ENCODE data around the gene TBC1D22A.

DNA sequence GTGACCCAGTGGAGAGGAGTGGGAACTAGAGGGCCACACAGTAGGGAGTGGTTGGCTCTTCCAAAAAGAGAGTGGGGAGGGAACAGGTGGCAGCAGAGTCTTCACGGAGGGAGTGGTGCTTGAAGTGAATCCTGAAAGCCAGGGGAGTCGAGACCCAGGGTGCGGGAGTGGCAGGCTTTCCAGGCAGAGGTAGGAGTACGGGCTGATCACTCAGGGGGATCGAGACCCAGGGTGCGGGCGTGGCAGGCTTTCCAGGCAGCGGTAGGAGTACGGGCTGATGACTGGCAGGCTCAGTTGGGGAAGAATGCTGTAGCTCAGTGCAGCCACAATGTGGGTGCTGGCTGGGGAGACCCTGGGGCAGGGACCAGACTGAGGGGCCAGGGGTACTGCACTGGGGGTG lies 148.2 kb downstream of the TBC1D22A start:
- TF ChIP-seq, protein P1, sequence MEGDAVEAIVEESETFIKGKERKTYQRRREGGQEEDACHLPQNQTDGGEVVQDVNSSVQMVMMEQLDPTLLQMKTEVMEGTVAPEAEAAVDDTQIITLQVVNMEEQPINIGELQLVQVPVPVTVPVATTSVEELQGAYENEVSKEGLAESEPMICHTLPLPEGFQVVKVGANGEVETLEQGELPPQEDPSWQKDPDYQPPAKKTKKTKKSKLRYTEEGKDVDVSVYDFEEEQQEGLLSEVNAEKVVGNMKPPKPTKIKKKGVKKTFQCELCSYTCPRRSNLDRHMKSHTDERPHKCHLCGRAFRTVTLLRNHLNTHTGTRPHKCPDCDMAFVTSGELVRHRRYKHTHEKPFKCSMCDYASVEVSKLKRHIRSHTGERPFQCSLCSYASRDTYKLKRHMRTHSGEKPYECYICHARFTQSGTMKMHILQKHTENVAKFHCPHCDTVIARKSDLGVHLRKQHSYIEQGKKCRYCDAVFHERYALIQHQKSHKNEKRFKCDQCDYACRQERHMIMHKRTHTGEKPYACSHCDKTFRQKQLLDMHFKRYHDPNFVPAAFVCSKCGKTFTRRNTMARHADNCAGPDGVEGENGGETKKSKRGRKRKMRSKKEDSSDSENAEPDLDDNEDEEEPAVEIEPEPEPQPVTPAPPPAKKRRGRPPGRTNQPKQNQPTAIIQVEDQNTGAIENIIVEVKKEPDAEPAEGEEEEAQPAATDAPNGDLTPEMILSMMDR (optimal IDR thresholded peaks at IDR 0.05 in 1 of 3, IDR thresholded peaks at IDR 0.05 in 1 of 3, conservative IDR thresholded peaks at IDR 0.05 in 1 of 3; ENCODE audit: extremely low read depth in 1 of 3, insufficient read depth in 2 of 3, low read length in 3 of 3) = no peak
- no peak for TF ChIP-seq EZH2 (IDR thresholded peaks at IDR 0.05; ENCODE audit: low read length)

Data from keratinocyte (primary cell).